Spleen (tissue), 11 donors: ENCODE data around the gene TBC1D9. TPM values are rescaled to one million over a fixed set of nuclear protein-coding genes. Genes with fewer than 3 reads are reported as not detected.

Experiments used
- DNase-seq: peaks from one replicate; pipeline ENCODE4 v3.0.0-alpha.2; 2020
- H3K27ac ChIP-seq, 8 donors: fragments of 200-600 bp; sonication (generic) in 7 of 8; 1 replicate in 4 of 8; 2 replicates in 4 of 8; pipeline versions ENCODE4 v1.5.0 to v1.8.0; 2016 to 2021; ENCODE audit warnings: inconsistent platforms in 4 of 8, mild to moderate bottlenecking in 4 of 8, moderate library complexity in 1 of 8
- H3K27me3 ChIP-seq, 7 donors: fragments of 200-600 bp; sonication (generic) in 6 of 7; replicated peaks in 1 of 7; 1 replicate in 4 of 7; 2 replicates in 3 of 7; pipeline versions ENCODE4 v1.5.0 to v1.8.0; 2016 to 2021; ENCODE audit warnings: inconsistent platforms in 3 of 7, mild to moderate bottlenecking in 1 of 7
- H3K36me3 ChIP-seq, 6 donors: fragments of 200-600 bp; sonication (generic) in 5 of 6; 1 replicate in 4 of 6; 2 replicates in 2 of 6; pipeline versions ENCODE4 v1.5.0 to v1.8.0; 2016 to 2021; ENCODE audit warnings: inconsistent platforms in 2 of 6
- H3K4me1 ChIP-seq, 6 donors: fragments of 200-600 bp; sonication (generic) in 5 of 6; 1 replicate in 3 of 6; 2 replicates in 3 of 6; pipeline versions ENCODE4 v1.5.0 to v1.8.0; 2016 to 2021; ENCODE audit warnings: inconsistent platforms in 3 of 6
- H3K4me3 ChIP-seq, 8 donors: fragments of 200-600 bp; sonication (generic) in 7 of 8; 1 replicate in 4 of 8; 2 replicates in 4 of 8; pipeline versions ENCODE4 v1.5.0 to v1.8.0; 2016 to 2021; ENCODE audit warnings: inconsistent platforms in 4 of 8, mild to moderate bottlenecking in 4 of 8, moderate library complexity in 2 of 8
- H3K9me3 ChIP-seq, 8 donors: fragments of 200-600 bp; sonication (generic) in 7 of 8; 1 replicate in 4 of 8; 2 replicates in 4 of 8; pipeline versions ENCODE4 v1.5.0 to v1.8.0; 2016 to 2021; ENCODE audit warnings: inconsistent platforms in 4 of 8
- CTCF ChIP-seq, 11 experiments: fragments of 200-600 bp in 7 of 11; fragments of 450-650 bp in 4 of 11; sonication (generic) in 4 of 11; IDR thresholded peaks in 8 of 11; conservative IDR thresholded peaks in 3 of 11; 1 replicate in 7 of 11; 2 replicates in 4 of 11; pipeline versions ENCODE4 v1.4.0 to v1.8.0; 2016 to 2021; ENCODE audit warnings: antibody characterized with exemption in 11 of 11, inconsistent platforms in 4 of 11, mild to moderate bottlenecking in 1 of 11
- POLR2A ChIP-seq, 3 donors: fragments of 450-650 bp; IDR thresholded peaks; one replicate each; pipeline ENCODE4 v1.5.1; 2017; ENCODE audit warnings: antibody characterized with exemption in 3 of 3, mild to moderate bottlenecking in 1 of 3
- POLR2AphosphoS5 ChIP-seq, 3 donors: sonication (generic); formaldehyde crosslinking; IDR thresholded peaks; one replicate each; pipeline ENCODE4 v1.5.1; 2017; ENCODE audit warnings: antibody characterized with exemption in 3 of 3
- WGBS, 5 donors: extraction: QIAGEN DNeasy Blood & Tissue Kit in 3 of 5; methylation state at CpG; one replicate each; pipeline versions ENCODE4 v1.1.5 to v1.1.7; 2013 to 2018; 5-methylcytosine and 5-hydroxymethylcytosine counted together
- intact Hi-C: fragments of 100-400 bp; cut with DNase I; formaldehyde crosslinking; loops from one replicate; pipeline ENCODE4 v1.15.0; 2023; ENCODE audit warnings: low total_unique reads
- polyA plus RNA-seq, 3 donors: library from polyadenylated mRNA; stranded (reverse); fragments of 200-250 nt; gene quantifications; one replicate each; pipeline ENCODE4 v1.2.1, GENCODE V29; 2013
- total RNA-seq, 7 donors: library from RNA; depleted of rRNA in 3 of 7; stranded (reverse); fragments of >200 nt in 3 of 7; fragmentation: NEBNext Ultra II Directional in 4 of 7; extraction: Animal tissue kit (Norgen Biotek cat#: 25700) in 4 of 7; gene quantifications; one replicate each; pipeline versions ENCODE4 v1.1.0 to v1.2.1, GENCODE V29; 2016 to 2021
- donor health status: healthy with polysubstance abuse.
- donor health status: DM: no; HTN: no; CAD: no; lungs with moderate emphysema.
- donor health status: DM: no; HTN: no; CAD: no.
- donor health status: Bipolar disorder and iron deficiency.
- donor health status: healthy.
- donor health status: DM: no; HTN: no; CAD: no.
- donor health status: DM: yes; HTN: yes; CAD: no.

TBC1D9 gene
- total and polyA plus RNA-seq, 10 donors: 11.6 to 99.1 (median 77.2) TPM

- WGBS, 5 donors: 77 to 94% (median 87%) methylated on average over 1 of the region's 1 CpG
- intact Hi-C loops: no loop called here
- Histone ChIP-seq H3K27ac (no peak overlapping the region), H3K9me3 (no peaks in the 10 kb centered on the region), H3K27me3 (no peaks in the 10 kb centered on the region), H3K36me3 (no peaks in the 10 kb centered on the region), H3K4me1 (peaks cover 0 to 6% (median 0%) of the 10 kb centered on the region in 6 donors), H3K4me3 (no peak overlapping the region)
- DNase-seq: no peak
- TF ChIP-seq CTCF (IDR thresholded peaks at IDR 0.05 in 8 of 11, conservative IDR thresholded peaks at IDR 0.05 in 3 of 11): no peak
- no peak for TF ChIP-seq POLR2A (IDR thresholded peaks at IDR 0.05)
- TF ChIP-seq POLR2AphosphoS5 (IDR thresholded peaks at IDR 0.05): no peak
Observed at GRCh38 chr4:140777386-140777785, 21.2 kb upstream of the TBC1D9 start.

GRCh38 chr4:140776556-140776955 lies 20.4 kb upstream of the TBC1D9 start:
- no peaks in the 10 kb centered on the region for H3K9me3 ChIP-seq
- intact Hi-C loops: no loop called here
- no peak for DNase-seq

GRCh38 chr4:140774956-140775355 lies 18.8 kb upstream of the TBC1D9 start:
- H3K27ac ChIP-seq: no peak overlapping the region
- H3K4me3 ChIP-seq: no peak overlapping the region
- no peak for TF ChIP-seq CTCF (IDR thresholded peaks at IDR 0.05 in 8 of 11, conservative IDR thresholded peaks at IDR 0.05 in 3 of 11)
- no peak for TF ChIP-seq POLR2AphosphoS5 (IDR thresholded peaks at IDR 0.05)
- TF ChIP-seq POLR2A (IDR thresholded peaks at IDR 0.05): no peak
- intact Hi-C loops: no loop called here
- no peaks in the 10 kb centered on the region for H3K36me3 ChIP-seq
- no peaks in the 10 kb centered on the region for H3K9me3 ChIP-seq
- H3K4me1 ChIP-seq: no peaks in the 10 kb centered on the region
- no peak for DNase-seq
- H3K27me3 ChIP-seq: no peaks in the 10 kb centered on the region

More at GRCh38 chr4:140776556-140776955, 20.4 kb upstream of the TBC1D9 start:
- Histone ChIP-seq H3K4me3 (no peak overlapping the region), H3K4me1 (no peaks in the 10 kb centered on the region), H3K27ac (no peak overlapping the region), H3K36me3 (no peaks in the 10 kb centered on the region), H3K27me3 (no peaks in the 10 kb centered on the region)
- 80 to 97% (median 89%) methylated on average over 2 of the region's 2 CpGs for WGBS, 5 donors
- TF ChIP-seq POLR2A (IDR thresholded peaks at IDR 0.05) (no peak), POLR2AphosphoS5 (IDR thresholded peaks at IDR 0.05) (no peak), CTCF (IDR thresholded peaks at IDR 0.05 in 8 of 11, conservative IDR thresholded peaks at IDR 0.05 in 3 of 11) (no peak)

GRCh38 chr4:140774510-140774909 lies 18.3 kb upstream of the TBC1D9 start:
- Histone ChIP-seq H3K4me1 (no peaks in the 10 kb centered on the region), H3K36me3 (no peaks in the 10 kb centered on the region), H3K27me3 (no peaks in the 10 kb centered on the region), H3K4me3 (no peak overlapping the region), H3K27ac (no peak overlapping the region), H3K9me3 (no peaks in the 10 kb centered on the region)
- TF ChIP-seq POLR2A (IDR thresholded peaks at IDR 0.05) (no peak), CTCF (IDR thresholded peaks at IDR 0.05 in 8 of 11, conservative IDR thresholded peaks at IDR 0.05 in 3 of 11) (no peak), POLR2AphosphoS5 (IDR thresholded peaks at IDR 0.05) (no peak)
- intact Hi-C loops: no loop called here
- WGBS, 5 donors: 74 to 84% (median 79%) methylated on average over 6 of the region's 6 CpGs
- no peak for DNase-seq
